GM12872 (cell line): Measurements from ENCODE around the gene EXOC5.

ENCODE experiments used
- TF ChIP-seq, protein P1 (sequence below): IDR thresholded peaks from 3 replicates; pipeline ENCODE4 v1.5.1; 2011; ENCODE audit warnings: low read depth, mild to moderate bottlenecking, low read length, moderate library complexity; ENCODE audit not compliant: insufficient read depth

Gene EXOC5

DNA sequence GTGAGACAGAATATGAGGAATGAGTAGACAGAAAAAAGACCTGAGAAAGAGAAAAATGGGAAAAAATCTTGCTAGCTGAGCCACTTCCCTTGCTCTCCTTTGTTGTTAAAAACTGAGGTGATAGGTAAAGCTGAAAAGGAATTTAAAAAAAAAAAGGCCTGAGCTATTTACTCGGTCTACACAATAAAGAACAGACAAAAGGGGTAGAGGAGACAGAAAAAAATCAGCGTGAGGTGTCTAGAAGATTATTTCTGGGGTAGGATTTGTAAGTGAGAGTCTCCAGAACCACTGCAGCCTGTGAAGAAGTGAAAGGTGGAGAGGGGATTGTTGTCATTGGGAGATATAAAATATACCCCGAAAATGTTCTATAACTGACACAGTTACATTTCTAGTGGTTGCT, 98.8 kb downstream of the EXOC5 start:
- TF ChIP-seq, protein P1, sequence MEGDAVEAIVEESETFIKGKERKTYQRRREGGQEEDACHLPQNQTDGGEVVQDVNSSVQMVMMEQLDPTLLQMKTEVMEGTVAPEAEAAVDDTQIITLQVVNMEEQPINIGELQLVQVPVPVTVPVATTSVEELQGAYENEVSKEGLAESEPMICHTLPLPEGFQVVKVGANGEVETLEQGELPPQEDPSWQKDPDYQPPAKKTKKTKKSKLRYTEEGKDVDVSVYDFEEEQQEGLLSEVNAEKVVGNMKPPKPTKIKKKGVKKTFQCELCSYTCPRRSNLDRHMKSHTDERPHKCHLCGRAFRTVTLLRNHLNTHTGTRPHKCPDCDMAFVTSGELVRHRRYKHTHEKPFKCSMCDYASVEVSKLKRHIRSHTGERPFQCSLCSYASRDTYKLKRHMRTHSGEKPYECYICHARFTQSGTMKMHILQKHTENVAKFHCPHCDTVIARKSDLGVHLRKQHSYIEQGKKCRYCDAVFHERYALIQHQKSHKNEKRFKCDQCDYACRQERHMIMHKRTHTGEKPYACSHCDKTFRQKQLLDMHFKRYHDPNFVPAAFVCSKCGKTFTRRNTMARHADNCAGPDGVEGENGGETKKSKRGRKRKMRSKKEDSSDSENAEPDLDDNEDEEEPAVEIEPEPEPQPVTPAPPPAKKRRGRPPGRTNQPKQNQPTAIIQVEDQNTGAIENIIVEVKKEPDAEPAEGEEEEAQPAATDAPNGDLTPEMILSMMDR = no peak

DNA sequence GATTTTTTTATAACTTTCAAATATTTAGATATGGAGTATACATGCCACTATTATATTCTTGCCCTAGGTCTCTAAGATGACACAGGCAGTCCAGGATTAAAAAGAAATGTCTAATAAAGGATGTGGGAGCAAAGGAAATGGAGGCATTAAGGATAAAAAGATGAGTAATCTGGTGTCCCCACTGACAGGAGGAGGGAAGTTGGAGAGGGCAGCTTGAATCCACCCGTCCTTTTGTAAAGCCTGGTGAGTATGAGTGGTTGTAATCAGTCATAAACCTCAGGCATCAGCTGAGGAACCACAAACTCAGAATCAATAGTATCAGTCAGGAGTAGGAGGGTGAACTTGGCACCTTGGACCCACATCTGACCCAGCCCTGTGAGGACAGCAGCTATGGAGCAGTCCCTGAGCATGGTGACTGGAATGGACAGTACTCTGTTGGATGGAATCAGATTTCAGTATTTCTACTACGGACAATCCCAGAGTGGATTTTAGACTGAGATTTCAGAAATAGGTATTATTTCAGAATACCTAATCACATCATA, 100.5 kb downstream of the EXOC5 start:
- TF ChIP-seq, protein P1 = no peak

DNA sequence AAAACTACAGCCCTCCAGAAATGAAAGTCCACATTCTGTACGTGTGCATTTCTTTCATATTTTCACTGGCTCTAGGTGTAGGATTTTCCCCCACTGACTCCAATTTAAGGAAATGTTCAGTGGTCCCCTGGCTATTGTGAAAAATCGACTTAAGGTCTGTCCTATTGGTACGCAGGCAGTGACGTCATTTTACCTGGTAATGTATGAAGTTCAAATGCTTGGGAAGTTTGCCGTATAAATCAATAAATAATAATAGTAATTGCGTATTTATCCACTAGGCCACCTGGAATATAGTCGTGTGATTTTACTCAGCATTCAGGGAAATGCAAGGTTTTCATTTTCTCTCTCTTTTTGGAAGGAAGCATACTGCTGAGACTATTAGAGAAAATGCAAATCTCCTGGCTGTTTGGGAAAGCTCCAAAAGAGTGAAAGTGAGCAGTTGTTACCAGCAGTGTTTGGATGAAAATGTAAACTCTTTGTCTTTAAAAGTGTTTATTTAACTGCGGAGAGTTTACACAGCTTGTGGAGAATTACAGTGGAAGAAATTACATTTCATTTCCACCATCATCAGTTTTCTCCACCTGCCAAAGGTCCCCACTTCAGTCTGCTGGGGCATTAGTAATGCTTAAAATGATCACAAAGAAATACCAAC, 107.0 kb downstream of the EXOC5 start:
- TF ChIP-seq, protein P1 = no peak

DNA sequence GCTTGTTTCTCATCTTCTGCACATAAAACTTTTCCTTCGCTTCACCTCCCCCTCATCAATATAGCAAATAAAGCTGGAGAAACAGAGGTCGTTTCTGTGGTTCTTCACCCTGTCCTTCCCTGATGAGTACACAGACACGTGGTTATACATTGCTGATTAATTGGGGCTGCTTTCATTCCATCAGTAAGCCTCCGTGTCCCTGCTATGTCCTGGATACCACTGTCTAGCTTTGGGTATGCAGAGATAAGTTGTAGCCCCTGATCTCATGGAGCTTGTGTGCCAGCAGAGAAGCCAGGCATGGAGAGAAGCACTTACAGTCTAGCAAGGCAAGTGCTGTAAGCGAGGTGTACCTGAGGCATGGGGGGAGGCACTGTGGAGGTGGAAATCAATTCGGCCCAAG, 108.4 kb downstream of the EXOC5 start:
- TF ChIP-seq, protein P1 = no peak

DNA sequence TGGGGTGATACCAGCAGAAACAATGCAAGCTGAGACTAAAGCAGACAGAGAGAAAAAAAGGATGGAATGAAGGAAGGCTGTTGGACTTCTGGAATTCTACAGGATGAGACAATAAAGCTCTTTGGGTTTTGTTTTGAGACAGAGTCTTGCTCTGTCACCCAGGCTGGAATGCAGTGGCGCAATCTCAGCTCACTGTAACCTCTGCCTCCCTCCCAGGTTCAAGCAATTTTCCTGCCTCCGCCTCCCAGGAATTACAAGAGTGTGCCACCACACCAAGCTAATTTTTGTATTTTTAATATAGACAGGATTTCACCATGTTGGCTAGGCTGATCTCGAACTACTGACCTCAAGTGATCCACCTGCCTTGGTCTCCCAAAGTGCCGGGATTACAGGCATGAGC, 115.4 kb downstream of the EXOC5 start:
- TF ChIP-seq, protein P1 = no peak
